NCI-H526 treated with DMSO at 0.1 percent for 48 hours (cell line): Measurements from ENCODE around the gene UBL7.
A peak's percentile ranks its signal among the peaks of the same experiment; 100 is the strongest.

Source experiments
- DNase-seq: peaks from one replicate; lab custom pipeline; 2025; lab: John Stamatoyannopoulos, UW

The UBL7 gene

DNA sequence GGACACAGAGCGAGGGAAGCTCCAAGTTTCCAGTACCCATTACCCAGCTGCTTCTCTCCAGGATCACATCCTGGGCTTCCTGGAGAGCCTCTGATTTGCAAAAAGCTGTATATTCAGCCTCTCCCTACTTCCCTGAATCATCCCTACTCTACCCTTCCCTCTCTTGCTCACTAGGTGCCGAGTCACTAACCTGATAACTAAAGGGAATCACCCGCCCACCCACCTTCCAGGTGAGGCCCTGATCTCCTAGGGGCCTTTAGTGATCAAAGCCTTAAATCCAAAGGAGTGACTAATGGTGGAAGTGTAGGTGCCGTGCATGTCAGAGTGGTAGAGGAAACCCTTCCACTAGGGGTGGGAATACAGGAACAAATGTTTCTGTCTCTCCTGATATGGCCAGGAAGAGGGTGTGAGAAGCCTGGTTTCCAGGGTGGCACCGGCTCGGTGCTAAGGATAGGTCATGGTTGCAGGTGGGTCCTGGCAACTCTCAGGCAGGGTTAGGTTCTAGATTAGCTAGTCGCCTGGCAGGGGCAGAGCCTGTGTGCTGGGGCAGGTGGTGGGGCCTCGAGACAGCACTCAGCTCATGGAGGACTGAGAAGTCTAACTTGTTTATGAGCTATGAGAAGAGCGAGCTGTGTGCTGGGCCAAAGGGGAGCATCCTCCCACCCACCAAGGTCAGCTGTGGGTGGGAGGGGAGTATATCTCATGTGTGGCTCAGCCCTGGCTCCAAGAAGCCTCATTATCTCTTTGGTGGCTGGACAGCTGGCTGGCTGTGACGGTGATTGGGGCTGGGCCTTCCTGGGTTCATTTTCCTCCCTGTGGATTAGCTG lies 37.3 kb downstream of the UBL7 start:
- no peak for DNase-seq

DNA sequence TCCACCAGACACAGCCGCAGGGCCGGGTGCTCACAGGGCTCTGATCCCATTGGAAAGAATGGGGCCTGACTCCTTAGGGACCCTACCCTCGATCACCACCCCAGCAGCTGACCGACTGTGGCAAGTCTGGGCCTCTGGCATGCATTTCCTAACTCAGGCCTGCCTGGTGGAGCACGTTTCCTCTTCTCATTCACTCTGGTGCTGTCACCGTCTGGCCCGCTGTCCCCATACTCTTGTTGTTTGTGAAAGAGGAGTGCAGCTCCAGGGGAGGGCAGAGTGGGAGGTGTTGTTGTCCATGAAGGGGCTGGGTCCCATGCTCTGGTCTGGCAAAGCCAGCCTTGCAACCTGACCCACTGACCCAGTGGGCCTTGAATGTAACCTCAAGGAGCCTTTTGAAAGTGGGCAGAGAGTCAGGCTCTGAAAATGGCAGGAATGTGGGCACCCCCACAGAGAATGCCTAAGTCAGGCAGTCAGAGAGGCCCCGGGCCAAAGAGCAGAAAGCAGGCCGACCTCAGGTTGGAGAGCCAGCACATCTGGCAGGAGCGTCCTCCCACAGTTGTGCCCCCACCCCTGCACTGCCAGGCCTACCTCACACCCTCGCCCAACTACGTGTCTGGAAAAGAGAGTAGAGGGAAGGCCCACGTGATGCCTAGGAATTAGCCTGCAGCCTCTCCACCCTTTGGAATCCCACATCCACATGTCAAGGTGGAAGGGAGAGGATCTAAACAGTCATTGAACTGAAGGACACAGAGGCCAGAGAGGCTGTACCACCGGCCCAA lies 38.1 kb downstream of the UBL7 start:
- DNase-seq: no peak

DNA sequence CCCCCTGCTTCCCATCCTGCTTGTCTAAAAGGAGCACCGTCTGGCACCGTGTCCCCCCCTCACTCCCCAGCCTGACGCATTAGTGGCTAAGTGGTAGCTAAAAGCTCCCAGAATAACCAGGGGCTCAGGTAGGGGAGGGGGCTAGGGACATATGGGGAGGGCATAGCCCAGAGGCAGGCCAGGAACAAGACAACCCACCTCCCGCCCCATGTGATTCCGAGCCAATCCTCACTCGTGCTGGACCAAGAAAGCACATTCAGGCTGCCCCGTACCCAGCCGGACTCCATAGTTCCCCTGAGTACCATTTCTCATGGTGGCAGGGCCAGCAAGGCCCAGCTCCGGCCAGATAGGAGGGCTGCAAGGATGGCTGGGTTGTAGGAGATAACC lies 38.7 kb downstream of the UBL7 start:
- no peak for DNase-seq

DNA sequence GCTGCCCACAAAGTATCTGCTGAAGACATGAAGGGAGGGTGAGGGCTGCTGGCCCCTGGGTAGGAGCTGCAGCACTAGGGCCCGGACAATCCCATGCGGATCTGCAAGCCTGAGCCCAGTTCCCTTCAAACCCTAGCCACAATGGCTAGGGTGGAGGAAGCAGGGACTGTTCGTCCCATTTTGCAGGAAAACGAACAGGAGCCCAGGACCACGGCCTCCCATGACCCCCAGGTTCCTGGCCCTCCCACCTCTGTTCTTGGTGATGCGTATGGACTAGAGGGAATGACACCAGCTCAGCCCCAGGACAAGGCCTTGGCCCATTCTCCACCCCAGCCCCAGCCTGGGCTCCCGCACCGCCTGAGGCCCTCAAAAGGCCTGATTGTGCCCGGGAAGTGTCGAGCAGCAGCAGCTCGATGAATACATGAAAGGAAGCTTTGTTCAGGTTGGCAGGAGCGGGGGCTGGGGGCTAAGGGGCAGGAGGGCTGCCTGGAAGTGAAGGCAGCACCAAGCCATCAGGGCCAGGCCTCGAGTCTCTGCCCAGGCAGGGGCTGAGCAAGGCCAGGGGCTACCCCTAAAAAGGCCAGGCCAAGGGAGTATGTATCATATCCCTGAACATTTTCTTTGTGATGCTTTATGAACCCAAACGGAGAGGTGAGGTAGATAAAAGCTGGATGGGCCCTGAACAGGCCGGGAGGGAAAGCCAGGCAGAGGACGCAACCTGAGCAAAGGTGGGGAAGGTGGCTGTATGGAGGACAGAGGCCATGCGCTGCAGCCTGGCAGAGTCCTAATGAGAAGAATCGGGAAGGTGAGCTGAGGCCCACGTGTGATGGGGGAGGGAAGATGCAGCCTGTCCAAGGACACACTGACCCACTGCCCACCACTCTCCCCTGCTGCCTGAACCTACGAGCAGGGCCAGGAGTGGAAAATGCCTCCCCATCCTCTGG lies 39.4 kb downstream of the UBL7 start:
- peak; percentile 14 for DNase-seq

DNA sequence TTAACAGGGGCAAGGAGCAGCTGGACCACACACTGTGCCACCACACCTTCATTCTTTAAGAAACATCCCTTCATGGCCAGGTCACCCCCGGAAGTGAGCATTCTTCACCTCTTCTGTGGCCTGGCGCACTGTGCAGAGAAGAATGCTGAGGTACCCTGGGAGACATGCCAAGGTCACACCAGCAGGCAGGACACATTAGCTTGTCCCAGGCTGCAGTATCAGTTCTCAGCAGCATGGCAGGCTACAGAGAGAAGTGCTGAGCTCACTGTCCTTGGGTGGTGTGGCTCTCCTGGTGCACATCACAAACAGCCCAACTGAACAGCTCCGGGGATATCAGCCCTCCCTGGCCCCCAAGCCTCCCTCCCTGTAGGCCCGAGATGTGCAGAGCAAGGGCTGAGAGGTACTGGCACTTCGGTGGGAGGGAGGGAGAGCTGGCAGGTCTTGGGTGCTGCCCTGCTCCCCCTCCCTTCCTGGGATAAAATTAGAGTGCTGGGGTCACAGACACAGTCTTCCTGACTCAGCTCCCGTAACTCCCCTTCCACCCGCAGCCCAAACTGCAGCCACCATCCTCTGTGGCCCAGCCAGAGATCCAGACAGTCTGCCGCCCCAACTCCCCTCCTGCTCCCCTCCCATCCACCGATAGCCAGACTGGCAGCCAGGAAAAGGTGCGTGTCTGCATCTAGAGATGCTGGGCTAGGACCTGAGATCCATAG lies 40.6 kb downstream of the UBL7 start:
- no peak for DNase-seq

DNA sequence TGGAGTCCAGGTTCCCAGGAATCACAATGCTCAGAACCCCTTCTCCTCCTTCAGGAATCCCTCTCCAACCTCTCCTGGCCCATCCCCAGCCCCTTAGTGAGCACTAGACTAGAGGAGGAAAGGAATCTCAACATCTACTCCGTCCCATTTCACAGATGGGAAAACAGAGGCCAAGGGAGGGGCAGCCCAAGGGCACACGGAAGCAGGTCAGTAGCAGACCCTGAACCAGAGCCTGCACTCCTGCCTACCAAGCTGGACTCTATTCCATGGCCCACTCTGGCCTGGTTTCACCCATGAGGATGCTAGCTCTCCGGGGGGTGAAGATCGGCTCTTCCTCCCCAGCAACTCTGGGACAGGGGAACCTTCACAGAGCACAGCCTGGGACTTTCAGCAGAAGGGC lies 41.5 kb downstream of the UBL7 start:
- no peak for DNase-seq

DNA sequence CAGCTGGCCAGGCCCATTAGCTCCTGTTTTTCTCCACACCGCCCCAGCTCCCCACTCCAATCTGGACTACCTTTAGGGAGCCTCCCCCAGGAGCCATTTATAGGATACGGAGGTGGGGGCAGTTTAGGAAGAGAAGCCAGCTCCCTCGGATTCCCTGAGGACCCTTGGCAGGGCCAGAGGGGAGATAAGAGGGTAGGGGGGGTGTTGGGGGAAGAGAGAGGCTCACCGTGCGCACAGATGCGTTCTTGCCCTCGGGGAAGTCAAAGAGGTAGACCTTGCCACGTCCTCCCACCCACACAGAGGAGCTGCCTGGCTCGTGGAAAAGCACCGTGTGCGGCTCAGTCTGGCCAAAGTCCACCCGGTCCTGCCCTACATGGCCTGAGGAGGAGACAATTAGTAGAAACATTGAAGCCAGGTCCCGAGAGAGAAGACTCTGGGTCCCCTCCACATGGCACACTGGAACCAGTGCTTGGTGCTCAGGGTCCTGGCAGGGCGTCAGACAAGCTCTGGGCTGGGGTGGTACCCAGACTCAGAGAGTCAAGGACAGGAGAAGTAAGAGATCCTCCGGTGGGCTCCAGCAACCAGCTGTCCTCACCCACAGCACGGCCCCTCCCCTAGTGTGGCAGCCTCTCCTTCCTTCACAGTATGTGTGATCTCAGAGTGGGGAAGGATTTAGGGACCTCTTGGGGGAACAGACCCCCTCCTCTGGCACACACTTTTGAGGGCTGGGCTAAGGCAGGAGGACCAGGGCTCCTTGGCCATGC lies 42.2 kb downstream of the UBL7 start:
- DNase-seq: no peak

DNA sequence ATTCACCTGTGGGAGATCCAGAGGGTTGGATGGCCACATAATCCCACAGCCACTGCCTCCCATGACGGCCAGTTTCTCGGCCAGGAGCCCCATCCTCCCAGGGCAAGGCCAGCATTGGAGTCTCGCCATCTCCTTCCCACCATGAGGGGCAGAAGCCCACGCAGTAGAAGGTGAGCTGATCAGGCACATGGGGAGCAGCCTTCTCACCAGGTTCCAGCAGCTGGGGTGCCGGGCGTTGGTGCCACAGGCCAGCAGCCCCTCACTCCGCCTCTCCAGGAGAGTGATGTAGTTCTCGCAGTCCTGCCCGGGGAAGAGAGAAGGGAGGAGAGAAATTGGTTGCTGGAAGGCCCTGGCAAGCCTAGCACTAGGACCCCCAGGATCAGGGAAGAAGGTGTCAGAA lies 43.3 kb downstream of the UBL7 start:
- DNase-seq: no peak

DNA sequence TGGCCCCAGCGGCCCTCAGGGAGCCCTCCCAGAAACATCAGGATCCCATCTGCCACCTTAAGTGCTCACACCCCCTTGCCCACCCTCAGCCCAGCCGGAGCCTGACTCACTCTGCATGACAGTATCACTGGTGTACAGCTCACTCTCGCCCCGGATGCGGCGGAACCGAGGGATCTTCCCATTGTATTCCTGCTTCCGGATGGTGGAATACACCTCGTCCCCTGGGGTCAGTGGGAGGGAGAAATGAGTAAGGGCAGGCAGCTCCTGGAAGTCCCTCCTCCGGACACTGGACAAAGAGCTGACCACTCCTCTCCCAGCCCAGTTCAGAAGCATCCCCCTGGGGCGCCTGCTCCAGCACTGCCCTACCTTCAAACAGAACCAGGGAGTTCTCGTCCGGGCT lies 43.7 kb downstream of the UBL7 start:
- no peak for DNase-seq

DNA sequence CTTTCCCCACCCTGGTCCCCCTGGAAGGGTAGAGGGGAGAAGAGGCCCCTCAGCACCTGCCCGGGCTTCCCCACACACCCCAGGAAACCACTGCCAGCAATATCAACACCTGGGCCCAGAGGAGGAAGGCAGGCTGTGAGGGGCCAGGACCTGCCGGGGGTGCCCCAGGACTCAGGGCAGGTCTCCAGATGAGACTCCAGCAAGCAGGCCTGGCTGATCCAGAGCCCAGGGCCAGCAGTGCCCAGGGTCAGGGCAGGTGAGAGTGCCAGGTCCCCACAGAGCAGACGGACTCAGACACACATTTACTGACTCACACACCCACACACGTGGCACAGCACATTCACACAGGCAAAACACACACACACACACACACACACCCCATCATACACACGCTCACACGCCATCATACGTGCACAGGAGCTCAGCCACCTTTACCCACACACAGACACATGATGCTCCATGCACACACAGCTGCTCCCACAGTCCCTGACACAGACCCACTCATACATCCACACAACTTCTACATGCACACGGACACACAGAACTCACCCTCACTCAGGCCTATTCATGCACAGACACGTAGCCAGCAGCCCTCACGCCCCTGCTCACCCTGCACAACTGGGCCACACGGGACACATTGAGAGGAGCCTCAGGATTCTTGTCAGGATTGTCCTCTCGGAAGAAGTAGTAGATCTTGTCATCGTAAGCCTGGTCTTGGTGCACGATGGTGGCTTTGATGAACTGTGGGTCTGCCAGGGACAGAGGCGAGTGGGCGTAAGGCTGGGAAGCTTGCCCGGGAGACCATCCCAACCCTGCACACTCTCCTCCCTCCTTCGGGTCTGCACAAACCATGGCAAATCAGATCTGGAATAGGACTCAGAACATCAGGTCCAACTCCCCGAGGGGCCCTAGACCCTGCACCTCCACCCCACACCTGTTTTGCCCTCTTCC lies 44.7 kb downstream of the UBL7 start:
- no peak for DNase-seq

DNA sequence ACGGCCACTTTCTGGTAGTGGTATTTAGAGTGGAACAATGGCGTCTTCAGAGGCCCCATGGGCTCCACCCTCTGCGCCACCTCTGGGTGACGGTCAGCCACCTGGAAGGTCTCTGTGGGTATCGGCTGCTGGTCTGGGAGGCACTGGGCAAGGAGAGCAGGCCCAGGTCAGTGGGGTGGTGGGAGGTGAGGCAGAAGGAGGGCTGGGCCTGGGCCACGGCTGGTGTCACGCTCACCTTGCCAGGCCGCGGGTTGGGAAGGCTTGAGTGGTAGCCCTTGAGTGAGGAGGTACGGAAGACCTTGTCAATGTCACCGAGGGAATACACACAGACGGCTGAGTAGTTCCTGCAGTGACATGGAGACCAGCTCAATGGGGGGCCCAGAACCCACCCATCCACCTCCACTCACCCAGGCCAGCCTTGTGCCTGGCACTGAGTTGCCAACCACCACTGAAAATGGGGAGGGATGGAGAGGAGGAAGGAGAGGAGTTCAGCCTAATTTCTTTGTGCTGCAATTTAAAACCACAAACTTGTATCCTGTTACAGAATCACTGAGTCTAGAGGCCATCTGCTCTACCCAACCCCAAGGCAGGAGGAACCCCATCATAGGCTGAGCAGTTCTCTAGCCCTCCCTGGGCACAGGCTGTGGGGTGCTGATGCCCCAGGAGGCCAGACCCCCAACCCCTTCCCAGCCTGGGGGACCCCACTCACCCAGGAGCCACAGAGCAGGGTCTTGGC lies 46.2 kb downstream of the UBL7 start:
- no peak for DNase-seq

DNA sequence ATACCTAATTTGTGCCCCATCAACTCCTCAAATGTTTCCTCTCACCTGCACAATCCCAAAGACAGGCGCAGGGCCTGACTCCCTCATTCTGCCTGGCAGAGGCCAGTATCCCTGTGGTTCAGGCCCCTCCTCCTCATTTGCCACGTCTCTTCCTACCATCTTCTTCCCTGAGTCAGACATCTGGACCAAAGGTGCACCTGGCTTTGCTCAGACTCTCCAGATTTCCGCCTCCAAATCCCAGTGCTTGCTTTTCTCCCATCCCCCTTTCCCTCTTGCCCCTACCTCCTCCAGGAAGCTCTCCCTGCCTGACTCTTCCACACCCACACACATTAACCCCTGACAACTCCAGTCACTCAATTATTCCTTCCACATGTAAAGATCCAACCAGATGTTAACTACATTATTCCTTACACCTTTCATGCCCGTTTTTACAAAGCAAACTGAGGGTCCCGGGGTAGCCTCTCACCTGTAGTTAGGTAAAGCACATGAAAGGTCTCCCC lies 46.8 kb downstream of the UBL7 start:
- no peak for DNase-seq

DNA sequence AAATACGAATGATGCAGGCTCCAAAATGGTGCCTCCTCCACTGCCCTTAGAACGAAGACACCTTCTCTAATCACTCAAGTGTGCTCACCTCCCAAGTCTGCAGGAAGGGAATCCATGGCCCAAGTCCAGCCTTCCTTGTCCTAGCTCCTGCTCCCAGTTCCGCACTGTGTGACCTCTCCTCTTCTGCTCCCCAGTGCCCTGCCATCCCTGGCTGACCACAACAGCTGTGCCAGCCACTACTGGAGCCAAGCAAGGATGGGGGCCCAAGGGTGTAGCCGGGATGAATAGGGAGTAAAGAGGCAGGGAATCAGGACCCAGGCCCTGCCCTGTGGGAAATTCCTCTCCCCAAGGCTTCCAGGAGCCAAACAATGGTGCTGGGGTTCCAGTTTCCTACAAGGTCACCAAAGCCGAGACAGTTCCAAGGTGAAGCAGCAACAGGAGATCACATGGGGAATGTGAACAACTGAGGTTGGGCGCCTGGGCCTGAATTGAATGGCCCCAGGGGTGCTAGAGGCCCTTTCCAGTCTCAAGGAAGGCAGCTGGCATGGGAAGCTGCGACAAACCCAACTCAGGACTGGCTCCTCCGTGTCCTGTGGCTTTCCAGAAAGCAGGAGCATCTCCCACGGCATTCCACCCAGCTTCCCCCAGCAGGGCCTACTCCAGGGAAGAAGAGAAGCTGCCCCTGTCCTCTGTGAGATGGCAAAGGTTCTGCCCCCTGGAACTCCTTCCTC lies 47.4 kb downstream of the UBL7 start:
- no peak for DNase-seq

DNA sequence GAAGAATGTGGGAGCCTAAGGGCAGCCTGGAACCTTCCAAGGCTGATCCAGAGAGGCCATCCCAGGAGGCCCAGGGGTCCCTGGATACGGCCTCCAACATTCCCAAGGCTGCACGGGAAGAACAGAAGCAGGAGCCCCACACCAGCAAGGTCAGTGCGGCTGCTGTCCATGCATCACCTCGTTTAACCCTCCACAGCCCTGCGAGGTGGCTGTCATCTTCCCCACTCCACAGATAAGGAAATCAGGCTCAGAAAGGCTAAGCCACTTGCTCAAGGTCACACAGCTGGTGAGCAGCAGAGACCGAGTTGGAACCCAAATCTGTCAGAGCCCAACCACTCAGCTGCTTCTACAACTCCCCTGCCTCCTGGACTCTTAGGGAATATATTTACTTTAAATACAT lies 48.8 kb downstream of the UBL7 start:
- DNase-seq: no peak

DNA sequence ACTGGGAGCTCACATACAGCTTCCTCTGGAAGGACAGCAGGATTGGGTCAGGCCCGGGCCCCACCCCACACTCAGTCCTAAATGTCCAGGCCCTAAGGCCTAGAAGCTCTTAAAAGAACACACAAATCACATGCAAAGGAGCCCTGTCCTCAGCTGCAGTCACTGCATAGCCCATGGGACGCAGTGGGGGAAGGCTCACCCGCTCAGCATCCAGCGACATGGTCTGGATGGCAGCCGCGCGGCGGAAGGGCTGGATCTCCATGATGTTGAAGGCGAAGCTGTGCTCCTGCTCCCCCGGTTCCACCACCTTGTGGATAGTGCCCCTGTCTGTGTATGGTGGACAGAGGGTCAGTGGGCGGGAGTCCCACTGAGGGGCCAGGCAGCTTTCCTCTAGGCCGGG lies 49.3 kb downstream of the UBL7 start:
- DNase-seq: peak; percentile 23

DNA sequence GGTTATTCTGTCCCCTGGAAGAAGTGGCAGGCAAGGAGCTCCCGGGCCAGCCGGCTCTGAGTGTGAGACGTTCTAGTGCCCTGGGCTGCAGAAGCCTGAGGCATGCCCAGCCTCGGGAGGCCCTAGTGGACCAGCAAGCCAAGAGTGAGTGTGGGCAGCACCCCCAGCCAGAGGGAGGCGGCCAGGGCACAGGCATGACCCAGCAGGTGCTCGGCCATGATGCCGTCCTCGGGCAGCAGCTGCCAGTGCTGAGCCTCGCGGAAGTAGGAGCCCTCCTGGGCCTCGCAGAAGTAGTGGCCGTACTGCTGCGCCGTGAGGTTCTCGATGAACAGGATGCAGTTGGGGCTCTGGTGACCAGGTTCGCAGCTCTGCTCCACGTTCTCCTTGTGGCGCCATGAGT lies 50.5 kb downstream of the UBL7 start:
- DNase-seq: no peak

DNA sequence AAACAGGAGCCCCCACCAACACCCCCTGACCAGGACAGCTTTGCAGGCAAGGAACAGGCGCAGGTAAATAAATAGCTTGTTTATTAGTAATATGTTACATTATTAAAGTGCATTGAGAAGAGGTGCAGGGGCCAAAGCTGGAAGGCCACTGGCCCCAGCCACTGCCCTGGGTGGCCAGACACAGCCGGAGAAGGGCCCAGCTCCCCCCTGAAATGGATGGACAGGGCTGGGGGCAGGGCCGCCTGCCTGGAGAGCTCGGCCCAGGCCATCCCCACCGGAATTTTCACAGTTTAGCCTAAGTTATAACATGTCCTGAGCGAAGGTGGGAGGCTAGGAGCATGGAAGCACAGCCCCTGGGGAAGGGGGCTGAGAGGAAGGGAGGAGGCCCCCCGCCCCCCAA lies 51.7 kb downstream of the UBL7 start:
- DNase-seq: no peak

DNA sequence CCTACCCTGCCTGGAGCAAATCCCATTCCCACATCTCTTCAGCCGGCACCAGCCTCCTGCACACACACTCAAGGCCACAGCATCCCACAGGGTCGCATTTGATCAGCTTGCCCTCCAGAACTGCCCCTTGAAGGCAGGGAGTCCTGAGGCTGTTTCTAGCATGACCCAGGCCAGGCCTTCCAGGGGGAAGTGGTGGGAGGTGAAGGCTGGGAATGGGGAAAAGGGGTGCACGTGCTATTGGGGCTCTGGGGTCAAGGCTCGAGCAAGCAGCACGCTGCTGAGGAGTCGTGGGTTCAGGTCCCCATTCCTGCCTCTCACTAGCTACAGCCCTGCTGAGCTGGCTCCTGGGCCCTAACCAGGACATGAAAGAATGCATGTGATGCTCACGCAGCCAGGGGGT lies 52.1 kb downstream of the UBL7 start:
- DNase-seq: no peak
